Activated naive CD8-positive, alpha-beta T cell treated with anti-CD3 and anti-CD28 coated beads, Interleukin-2, amount 50 U/mL, for 24 hours (primary cell): Measurements from ENCODE around the gene SIDT2.

Experiments used
- ATAC-seq: fragments of 150-1000 bp; cut with Tn5 transposase; one replicate; pipeline ENCODE4 v1.10.0; 2021
- DNase-seq: peaks from one replicate; pipeline ENCODE4 v3.0.0; 2021
- H3K27ac Mint-ChIP-seq: one replicate; pipeline ENCODE4 v1.8.0; 2021; ENCODE audit warnings: mild to moderate bottlenecking, mixed read lengths
- H3K27me3 Mint-ChIP-seq: one replicate; pipeline ENCODE4 v1.8.0; 2021; ENCODE audit warnings: mixed read lengths
- H3K36me3 Mint-ChIP-seq: one replicate; pipeline ENCODE4 v1.8.0; 2021; ENCODE audit warnings: low read depth, mixed read lengths
- H3K4me1 Mint-ChIP-seq: one replicate; pipeline ENCODE4 v1.8.0; 2021; ENCODE audit warnings: mixed read lengths
- H3K4me3 Mint-ChIP-seq: one replicate; pipeline ENCODE4 v1.8.0; 2021; ENCODE audit warnings: mild to moderate bottlenecking, moderate library complexity, mixed read lengths
- H3K9me3 Mint-ChIP-seq: one replicate; pipeline ENCODE4 v1.8.0; 2021; ENCODE audit warnings: mixed read lengths

SIDT2 gene

DNA sequence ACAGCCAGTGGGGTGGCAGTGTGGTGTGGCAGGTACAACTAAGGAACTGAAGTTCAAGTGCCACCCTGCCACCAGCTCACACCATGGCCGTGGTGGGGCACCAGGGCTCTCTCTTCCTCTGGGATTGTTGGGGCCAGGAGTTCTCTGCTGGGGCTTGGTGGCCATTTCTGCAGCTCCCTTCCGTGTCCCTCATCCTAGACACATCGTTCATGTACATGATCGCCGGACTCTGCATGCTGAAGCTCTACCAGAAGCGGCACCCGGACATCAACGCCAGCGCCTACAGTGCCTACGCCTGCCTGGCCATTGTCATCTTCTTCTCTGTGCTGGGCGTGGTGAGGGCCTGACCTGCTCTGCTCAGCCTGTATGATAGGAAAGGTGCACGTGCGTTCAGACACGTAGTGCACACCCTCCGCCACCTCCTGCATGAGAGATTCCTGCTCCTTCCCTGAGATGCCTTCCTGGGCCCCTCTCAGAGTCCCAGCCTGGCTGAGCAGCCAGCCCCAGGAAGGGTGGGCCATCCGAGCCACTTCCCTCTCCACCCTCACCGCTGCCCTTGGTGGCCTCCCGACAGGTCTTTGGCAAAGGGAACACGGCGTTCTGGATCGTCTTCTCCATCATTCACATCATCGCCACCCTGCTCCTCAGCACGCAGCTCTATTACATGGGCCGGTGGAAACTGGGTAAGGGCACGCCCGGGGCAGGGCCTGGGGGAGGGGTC is 13.3 kb downstream of the SIDT2 start:
- Mint-ChIP-seq H3K36me3 (peaks cover 2% of the 10 kb centered on the region), H3K9me3 (no peaks in the 10 kb centered on the region), H3K4me1 (peaks cover 6% of the 10 kb centered on the region), H3K27ac (no peak overlapping the region), H3K27me3 (no peaks in the 10 kb centered on the region), H3K4me3 (no peak overlapping the region)
- ATAC-seq = no peak
- DNase-seq = no peak

DNA sequence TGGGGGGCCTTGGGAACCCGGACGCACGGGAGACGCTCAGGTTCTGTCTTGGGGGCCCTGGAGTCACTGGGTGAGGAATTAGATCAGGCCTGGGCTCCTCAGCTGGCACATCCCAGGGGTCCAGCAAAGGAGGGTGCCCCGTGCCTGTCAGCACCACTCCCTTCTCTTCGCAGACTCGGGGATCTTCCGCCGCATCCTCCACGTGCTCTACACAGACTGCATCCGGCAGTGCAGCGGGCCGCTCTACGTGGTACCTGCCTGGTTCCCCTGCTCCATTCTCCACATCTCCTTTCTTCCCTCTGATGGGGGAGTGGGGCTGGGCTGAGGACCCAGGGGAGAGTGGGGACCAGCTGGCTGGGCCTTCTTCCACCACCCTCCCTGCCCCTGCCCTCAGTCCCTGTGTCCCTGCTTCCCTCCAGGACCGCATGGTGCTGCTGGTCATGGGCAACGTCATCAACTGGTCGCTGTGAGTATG is 13.9 kb downstream of the SIDT2 start:
- H3K27me3 Mint-ChIP-seq = no peaks in the 10 kb centered on the region
- no peak for DNase-seq
- H3K9me3 Mint-ChIP-seq = no peaks in the 10 kb centered on the region
- ATAC-seq = no peak
- H3K4me1 Mint-ChIP-seq = peaks cover 4% of the 10 kb centered on the region
- H3K27ac Mint-ChIP-seq = no peak overlapping the region
- H3K36me3 Mint-ChIP-seq = peaks cover 2% of the 10 kb centered on the region
- no peak overlapping the region for H3K4me3 Mint-ChIP-seq

DNA sequence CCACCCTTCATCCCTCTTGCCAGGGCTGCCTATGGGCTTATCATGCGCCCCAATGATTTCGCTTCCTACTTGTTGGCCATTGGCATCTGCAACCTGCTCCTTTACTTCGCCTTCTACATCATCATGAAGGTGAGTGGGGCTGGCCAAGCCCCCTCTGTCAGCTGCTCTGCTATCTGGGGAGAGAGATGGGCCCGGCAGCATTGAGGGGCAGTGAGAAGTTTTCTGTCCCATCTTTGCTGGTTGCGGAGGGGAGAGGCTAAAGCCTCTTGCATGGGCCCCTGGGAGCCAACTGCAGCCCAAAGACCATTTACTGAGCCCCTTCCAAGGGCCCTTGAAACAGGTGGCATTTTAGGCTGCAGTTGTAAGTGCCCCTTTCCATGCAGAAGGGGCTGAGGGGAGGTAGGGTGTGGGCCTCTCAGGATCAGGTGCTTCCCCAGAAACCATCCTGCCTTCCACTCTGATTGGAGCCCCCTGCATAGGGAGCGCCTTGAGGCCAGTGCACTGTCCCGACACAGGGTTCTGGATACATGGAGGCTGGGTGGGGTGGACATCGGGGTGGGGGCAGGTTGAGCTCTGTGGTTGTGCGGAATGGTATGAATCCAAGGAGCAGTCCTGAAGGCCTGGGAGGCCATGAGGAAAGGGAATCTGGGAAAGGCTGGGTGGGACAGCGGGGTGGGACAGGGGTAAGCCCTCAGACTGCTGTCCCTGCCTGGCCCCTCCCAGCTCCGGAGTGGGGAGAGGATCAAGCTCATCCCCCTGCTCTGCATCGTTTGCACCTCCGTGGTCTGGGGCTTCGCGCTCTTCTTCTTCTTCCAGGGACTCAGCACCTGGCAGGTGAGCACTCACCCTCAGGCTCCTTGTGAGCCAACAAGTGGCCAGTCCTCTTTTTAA is 14.8 kb downstream of the SIDT2 start:
- H3K9me3 Mint-ChIP-seq = no peaks in the 10 kb centered on the region
- H3K4me1 Mint-ChIP-seq = peaks cover 4% of the 10 kb centered on the region
- no peak overlapping the region for H3K27ac Mint-ChIP-seq
- peaks cover 2% of the 10 kb centered on the region for H3K36me3 Mint-ChIP-seq
- ATAC-seq (no peak), DNase-seq (no peak)
- no peak overlapping the region for H3K4me3 Mint-ChIP-seq
- H3K27me3 Mint-ChIP-seq = no peaks in the 10 kb centered on the region

DNA sequence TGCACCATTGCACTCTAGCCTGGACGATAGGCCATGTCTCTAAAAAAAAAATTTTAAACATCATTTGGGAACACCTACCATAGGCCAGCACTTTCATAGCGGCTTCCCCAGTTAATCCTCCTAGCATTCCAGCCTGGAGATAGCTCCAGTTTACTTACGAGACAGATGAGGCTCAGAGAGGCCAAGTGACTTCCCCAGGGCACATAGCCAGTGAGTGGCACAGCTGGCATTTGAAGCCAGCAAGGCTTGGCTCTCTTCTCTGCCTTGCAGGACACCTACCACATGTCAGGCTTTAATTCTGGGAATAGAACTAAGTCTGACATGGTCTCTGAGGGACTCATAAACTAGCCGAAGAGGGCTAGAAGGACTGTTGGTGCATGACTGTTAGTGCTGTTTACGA is 15.7 kb downstream of the SIDT2 start:
- H3K4me1 Mint-ChIP-seq = peaks cover 4% of the 10 kb centered on the region

DNA sequence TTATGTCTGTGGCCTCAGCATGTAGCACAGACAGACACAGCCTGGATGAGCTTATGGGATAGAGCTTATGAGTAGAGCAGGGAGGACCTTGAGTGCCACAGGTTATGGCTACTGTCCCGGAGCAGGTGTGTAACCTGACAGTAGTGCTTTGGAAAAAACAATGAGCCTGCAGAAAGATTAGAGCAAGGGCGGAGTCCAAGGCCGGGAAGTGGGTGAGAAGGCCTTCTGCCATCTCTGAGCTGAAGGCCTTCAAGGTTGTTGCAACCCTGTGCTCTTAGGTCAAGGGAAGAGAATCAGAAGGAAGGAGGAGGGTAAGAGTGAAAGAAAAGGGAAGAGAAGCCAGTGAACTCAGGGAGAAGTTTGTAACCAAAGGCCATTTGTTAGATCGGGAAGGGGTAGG is 16.7 kb downstream of the SIDT2 start:
- Mint-ChIP-seq H3K27me3 (no peaks in the 10 kb centered on the region), H3K4me3 (no peak overlapping the region), H3K4me1 (peaks cover 1% of the 10 kb centered on the region), H3K36me3 (peaks cover 2% of the 10 kb centered on the region), H3K27ac (no peak overlapping the region), H3K9me3 (no peaks in the 10 kb centered on the region)
- DNase-seq (no peak), ATAC-seq (no peak)

More for the DNA sequence above, 15.7 kb downstream of the SIDT2 start:
- DNase-seq (no peak), ATAC-seq (no peak)
- H3K27me3 Mint-ChIP-seq = no peaks in the 10 kb centered on the region
- H3K27ac Mint-ChIP-seq = no peak overlapping the region
- H3K9me3 Mint-ChIP-seq = no peaks in the 10 kb centered on the region
- H3K4me3 Mint-ChIP-seq = no peak overlapping the region
- peaks cover 2% of the 10 kb centered on the region for H3K36me3 Mint-ChIP-seq

DNA sequence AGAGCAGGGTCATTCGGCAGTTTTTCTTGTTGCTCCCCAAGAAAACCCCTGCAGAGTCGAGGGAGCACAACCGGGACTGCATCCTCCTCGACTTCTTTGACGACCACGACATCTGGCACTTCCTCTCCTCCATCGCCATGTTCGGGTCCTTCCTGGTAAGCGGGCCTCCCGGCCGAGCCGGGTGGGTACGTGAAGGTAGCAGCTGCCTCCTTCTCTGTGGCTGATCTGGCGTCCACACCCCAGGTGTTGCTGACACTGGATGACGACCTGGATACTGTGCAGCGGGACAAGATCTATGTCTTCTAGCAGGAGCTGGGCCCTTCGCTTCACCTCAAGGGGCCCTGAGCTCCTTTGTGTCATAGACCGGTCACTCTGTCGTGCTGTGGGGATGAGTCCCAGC is 17.2 kb downstream of the SIDT2 start:
- DNase-seq (no peak), ATAC-seq (no peak)
- Mint-ChIP-seq H3K27ac (no peak overlapping the region), H3K27me3 (no peaks in the 10 kb centered on the region), H3K9me3 (no peaks in the 10 kb centered on the region), H3K36me3 (peaks cover 2% of the 10 kb centered on the region), H3K4me3 (no peak overlapping the region), H3K4me1 (no peaks in the 10 kb centered on the region)

DNA sequence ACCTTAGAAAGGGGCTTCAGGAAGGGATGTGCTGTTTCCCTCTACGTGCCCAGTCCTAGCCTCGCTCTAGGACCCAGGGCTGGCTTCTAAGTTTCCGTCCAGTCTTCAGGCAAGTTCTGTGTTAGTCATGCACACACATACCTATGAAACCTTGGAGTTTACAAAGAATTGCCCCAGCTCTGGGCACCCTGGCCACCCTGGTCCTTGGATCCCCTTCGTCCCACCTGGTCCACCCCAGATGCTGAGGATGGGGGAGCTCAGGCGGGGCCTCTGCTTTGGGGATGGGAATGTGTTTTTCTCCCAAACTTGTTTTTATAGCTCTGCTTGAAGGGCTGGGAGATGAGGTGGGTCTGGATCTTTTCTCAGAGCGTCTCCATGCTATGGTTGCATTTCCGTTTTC is 18.5 kb downstream of the SIDT2 start:
- H3K27ac Mint-ChIP-seq = no peak overlapping the region
- peaks cover 2% of the 10 kb centered on the region for H3K36me3 Mint-ChIP-seq
- ATAC-seq = no peak
- no peaks in the 10 kb centered on the region for H3K4me1 Mint-ChIP-seq
- H3K27me3 Mint-ChIP-seq = no peaks in the 10 kb centered on the region
- H3K9me3 Mint-ChIP-seq = no peaks in the 10 kb centered on the region
- DNase-seq = no peak
- no peak overlapping the region for H3K4me3 Mint-ChIP-seq

DNA sequence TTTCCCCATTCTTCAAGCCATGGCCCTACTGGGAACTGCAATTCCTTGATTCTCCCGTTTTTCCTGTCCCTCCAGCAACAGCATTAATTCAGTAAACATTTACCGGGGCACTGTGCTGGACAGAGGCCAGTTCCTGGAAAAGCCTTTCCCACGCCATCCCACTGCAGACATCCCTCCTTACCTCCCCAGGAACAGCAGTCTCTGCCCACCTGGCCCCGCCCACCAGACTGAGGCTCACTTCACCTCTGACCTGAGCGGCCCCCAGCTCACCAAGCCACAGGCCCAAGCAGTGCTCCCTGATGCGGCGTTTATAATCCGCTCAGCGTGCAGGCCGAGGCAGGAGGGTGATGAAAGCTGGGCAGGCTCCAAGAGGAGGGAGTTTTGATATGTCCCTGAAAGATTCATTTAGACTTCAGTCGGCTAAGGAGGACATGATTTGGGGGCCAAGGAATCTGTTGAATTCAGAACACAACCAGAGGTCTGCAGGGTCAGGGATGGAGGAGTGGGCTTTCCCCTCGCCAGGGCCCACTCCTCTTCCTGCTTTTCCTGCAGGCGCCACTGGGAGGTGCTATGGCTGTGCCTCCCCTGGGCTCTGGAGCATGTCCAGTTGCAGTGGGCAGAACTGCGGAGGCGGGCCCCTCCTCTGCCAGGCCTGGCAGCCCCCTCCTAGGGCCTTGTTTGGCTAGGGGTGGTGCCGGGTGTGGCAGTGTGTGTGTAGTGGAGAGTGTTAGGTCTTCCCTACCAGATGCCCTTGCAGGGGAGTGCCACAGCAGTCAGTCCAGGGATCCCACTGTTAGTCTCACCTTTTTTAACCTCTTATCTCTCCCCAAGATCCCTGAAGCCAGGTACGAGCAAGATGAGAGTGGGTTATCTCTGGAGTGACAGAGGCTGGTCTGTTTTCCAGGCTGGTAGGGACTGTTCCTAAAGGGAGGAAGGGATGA is 19.2 kb downstream of the SIDT2 start:
- Mint-ChIP-seq H3K36me3 (peaks cover 2% of the 10 kb centered on the region), H3K4me3 (no peak overlapping the region), H3K27ac (no peak overlapping the region), H3K4me1 (no peaks in the 10 kb centered on the region), H3K9me3 (no peaks in the 10 kb centered on the region), H3K27me3 (no peaks in the 10 kb centered on the region)
- DNase-seq = no peak
- ATAC-seq = no peak

DNA sequence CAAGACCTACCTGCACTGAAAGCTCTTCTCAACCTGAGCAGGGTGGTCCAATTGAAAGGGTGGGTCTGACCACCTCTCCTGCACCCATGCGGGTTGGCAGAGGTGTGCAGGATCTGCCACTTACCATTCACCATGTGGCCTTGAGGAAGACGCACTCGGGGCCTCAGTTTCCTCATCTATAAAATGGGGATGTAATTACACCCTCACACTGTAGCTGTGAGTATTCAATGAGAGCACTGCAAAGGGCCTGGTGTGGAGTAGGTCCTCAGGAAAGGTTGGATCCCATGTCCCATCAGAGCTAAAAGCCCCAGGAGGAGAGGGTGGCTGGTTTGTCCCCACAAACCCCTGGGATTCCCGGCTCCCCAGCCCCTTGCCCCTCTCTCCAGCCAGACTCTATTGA is 20.1 kb downstream of the SIDT2 start:
- Mint-ChIP-seq H3K36me3 (peaks cover 2% of the 10 kb centered on the region), H3K4me1 (no peaks in the 10 kb centered on the region), H3K27me3 (no peaks in the 10 kb centered on the region), H3K9me3 (no peaks in the 10 kb centered on the region), H3K27ac (no peak overlapping the region), H3K4me3 (no peak overlapping the region)
- DNase-seq (no peak), ATAC-seq (no peak)

DNA sequence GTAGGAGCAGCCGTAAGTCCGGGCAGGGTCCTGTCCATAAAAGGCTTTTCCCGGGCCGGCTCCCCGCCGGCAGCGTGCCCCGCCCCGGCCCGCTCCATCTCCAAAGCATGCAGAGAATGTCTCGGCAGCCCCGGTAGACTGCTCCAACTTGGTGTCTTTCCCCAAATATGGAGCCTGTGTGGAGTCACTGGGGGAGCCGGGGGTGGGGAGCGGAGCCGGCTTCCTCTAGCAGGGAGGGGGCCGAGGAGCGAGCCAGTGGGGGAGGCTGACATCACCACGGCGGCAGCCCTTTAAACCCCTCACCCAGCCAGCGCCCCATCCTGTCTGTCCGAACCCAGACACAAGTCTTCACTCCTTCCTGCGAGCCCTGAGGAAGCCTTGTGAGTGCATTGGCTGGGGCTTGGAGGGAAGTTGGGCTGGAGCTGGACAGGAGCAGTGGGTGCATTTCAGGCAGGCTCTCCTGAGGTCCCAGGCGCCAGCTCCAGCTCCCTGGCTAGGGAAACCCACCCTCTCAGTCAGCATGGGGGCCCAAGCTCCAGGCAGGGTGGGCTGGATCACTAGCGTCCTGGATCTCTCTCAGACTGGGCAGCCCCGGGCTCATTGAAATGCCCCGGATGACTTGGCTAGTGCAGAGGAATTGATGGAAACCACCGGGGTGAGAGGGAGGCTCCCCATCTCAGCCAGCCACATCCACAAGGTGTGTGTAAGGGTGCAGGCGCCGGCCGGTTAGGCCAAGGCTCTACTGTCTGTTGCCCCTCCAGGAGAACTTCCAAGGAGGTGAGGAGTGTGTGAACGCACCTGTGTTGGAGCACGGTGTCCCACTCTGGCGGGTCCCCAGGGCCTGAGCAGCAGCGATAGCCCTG is 20.7 kb downstream of the SIDT2 start, which contains the start of gene TAGLN:
TAGLN (plus strand) TSS at position 318 of the 863 bp plus-strand sequence. CDS start 3,644 bp downstream, outside the sequence.
- ATAC-seq = no peak
- Mint-ChIP-seq H3K27ac (no peak within 1 kb of the TSS), H3K36me3 (peaks cover 2% of the 10 kb centered on the region), H3K4me3 (no peak within 1 kb of the TSS), H3K9me3 (no peaks in the 10 kb centered on the region), H3K4me1 (no peaks in the 10 kb centered on the region), H3K27me3 (no peaks in the 10 kb centered on the region)
- DNase-seq = no peak

DNA sequence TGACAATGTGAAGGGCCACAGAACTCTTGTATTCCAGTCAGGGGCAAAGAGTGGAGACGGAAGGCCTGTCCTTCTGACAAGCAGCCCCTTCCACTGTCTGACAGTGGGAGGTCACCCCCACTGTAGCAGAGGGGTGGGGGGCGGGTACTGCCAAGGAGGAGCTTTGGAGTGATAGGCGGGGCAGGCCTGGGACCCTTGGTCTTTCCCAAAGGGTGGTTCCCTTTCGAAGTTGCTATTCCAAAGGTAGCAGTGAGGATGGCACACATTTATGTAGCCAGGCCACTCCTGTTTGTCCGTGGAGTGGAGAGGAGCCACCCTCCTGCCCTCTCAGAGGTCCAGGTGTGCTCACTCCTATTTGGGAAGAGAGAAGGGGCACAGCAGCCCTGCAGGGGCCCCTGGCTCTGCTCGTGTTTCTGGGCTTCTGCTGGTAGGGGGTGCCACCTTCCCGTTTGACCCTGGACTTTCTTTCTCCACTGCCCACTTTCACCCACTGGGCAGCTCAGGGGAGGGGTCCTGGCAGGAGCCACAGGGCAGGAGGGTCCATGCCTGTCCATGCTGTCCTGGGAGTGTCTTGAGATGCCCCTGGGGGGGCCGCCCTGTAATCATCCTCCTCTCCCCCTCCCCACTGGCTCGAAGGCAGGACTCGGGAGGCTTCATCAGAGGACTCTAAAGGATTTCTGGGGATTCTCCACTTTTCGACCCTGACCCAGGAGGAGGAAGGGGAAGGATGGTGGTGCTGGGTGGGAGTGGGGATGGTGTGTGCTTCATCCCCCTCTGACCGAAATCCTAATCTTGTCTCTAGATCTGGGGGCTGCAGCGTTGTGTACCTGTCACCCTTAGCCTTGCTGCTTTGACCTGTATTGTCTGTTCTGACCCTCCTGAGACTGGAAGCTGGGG is 21.6 kb downstream of the SIDT2 start:
- Mint-ChIP-seq H3K4me3 (no peak overlapping the region), H3K27ac (peak overlapping the region; percentile 31), H3K36me3 (peaks cover under 1% of the 10 kb centered on the region), H3K9me3 (no peaks in the 10 kb centered on the region), H3K27me3 (no peaks in the 10 kb centered on the region), H3K4me1 (no peaks in the 10 kb centered on the region)
- ATAC-seq (no peak), DNase-seq (no peak)

DNA sequence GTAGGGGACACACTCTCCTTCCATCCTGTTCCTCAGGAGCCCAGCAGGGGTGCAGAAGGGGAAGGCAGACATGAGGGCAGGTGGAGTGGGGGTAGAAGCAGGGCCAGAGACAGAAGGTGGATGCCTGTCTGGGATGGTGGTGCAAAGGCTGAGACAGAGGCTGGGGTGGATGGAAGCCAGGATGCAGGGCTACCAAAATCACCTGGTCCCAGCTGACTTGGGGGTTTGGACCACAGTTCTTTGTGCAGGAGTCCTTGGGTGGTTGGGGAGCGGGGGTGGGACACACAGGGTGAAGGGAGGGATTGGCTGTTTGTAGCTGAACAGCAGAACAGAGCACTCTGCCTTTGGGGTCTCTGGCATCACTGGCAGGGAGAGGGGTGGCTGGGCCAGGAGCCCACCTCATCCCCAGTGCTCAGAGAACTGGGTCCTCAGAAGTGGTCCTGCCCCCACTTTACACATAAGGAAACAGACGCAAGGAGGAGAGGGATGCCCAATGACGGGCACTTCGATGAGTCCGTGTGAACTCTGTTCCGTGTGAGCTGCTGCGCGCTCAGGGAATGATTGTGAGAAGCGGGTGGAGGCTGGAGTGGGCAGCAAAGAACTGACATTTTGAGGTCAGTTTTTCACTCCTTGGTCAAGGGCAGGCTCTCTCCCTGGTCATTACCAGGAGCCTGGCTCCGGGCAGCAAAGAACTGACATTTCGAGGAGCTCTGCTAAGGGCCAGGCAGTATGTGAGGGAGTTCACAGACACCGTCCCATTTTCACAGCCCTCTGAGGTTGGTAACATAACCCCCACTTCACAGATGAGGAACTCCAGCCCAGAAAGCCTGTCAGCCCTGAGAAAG is 22.5 kb downstream of the SIDT2 start:
- Mint-ChIP-seq H3K27ac (peak overlapping the region; percentile 31), H3K4me3 (no peak overlapping the region), H3K4me1 (no peaks in the 10 kb centered on the region), H3K9me3 (no peaks in the 10 kb centered on the region), H3K36me3 (peaks cover 5% of the 10 kb centered on the region), H3K27me3 (no peaks in the 10 kb centered on the region)
- ATAC-seq (no peak), DNase-seq (no peak)
